ENCODE measurements around the gene RNF220. TPM values are rescaled to one million over a fixed set of nuclear protein-coding genes. Genes with fewer than 3 reads are reported as not detected.

Gene RNF220
- total RNA-seq, 1 donor from 2014 or later: 47.1 TPM

DNA sequence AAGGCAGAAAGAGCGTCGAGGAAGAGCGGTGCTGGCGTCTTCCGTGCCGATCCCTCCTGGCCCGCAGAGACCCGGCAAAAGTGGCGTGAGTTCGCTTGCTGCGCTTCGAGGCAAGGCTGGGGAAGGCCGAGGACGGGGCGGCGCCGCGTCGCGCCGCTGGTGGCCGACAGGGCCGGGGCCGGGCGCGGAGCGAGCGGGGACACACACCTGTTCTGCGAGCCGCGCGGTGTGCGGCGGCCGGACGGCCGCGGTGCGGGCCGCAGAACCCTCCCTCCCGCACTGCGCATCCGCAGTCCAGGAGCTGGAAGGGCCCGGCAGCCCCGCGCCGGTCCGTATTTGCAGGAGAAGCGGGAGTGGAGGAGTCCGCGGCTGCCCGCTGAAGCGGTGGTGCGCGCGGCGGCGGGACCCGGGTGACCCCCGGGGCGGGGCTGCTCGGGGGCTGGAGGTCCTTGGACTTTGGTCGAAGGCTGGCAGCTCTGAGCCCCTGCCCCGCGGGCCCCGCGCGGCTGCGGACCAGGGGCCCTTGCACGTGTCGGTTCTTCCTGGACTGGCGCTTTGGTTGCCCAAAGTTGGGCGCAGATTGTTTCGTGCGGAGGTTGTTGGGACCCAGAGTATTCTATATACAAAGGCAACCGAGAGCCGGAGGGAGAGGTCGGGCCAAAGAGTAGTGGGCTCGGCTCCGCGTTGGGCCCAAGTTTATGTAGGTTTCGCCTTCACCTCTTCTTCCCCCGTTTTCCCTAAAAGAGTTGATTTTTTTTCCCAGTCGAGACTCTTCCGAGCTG lies 2.6 kb downstream of the RNF220 start:
- Mint-ChIP-seq H3K4me3 (ENCODE audit: unreplicated experiment) (peak overlapping the region; percentile 79), H3K27ac (ENCODE audit: unreplicated experiment) (no peak overlapping the region), H3K36me3 (ENCODE audit: low read depth, unreplicated experiment) (peaks cover 6% of the 10 kb centered on the region), H3K27me3 (ENCODE audit: low read depth, unreplicated experiment) (peaks cover 17% of the 10 kb centered on the region), H3K4me1 (ENCODE audit: low read depth, unreplicated experiment) (peaks cover 7% of the 10 kb centered on the region), H3K9me3 (ENCODE audit: unreplicated experiment) (no peaks in the 10 kb centered on the region)
- H3K36me3 ChIP-seq (ENCODE audit: insufficient read depth, low read length): no peaks in the 10 kb centered on the region
- H3K27me3 ChIP-seq (ENCODE audit: insufficient read depth, low read length): peaks cover 70% of the 10 kb centered on the region
- no peak overlapping the region for H3K9ac ChIP-seq (ENCODE audit: low read length)
- H3K4me3 ChIP-seq (ENCODE audit: insufficient read depth, low read depth, low read length): no peak overlapping the region
- peak overlapping the region; percentile 97 for H3K4me2 ChIP-seq (ENCODE audit: low read length)
- peaks cover 15% of the 10 kb centered on the region for H4K20me1 ChIP-seq (ENCODE audit: insufficient read depth, low read length)
- peaks cover 2% of the 10 kb centered on the region for H3K79me2 ChIP-seq (ENCODE audit: insufficient read depth, low read length)
- H2AFZ ChIP-seq (ENCODE audit: low read depth, low read length): no peak overlapping the region
- TF ChIP-seq, protein P1, sequence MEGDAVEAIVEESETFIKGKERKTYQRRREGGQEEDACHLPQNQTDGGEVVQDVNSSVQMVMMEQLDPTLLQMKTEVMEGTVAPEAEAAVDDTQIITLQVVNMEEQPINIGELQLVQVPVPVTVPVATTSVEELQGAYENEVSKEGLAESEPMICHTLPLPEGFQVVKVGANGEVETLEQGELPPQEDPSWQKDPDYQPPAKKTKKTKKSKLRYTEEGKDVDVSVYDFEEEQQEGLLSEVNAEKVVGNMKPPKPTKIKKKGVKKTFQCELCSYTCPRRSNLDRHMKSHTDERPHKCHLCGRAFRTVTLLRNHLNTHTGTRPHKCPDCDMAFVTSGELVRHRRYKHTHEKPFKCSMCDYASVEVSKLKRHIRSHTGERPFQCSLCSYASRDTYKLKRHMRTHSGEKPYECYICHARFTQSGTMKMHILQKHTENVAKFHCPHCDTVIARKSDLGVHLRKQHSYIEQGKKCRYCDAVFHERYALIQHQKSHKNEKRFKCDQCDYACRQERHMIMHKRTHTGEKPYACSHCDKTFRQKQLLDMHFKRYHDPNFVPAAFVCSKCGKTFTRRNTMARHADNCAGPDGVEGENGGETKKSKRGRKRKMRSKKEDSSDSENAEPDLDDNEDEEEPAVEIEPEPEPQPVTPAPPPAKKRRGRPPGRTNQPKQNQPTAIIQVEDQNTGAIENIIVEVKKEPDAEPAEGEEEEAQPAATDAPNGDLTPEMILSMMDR (IDR thresholded peaks at IDR 0.05; ENCODE audit: insufficient read depth, low read depth, low read length): no peak
- peak; percentile 100 for TF ChIP-seq EZH2 (IDR thresholded peaks at IDR 0.05; ENCODE audit: insufficient read depth, low read length)
- H3K4me1 ChIP-seq (ENCODE audit: insufficient read depth, low read length): peaks cover 14% of the 10 kb centered on the region
- no peak for DNase-seq (ENCODE audit: low read depth)
- no peak for FAIRE-seq
- no peak overlapping the region for H3K27ac ChIP-seq (ENCODE audit: low read depth, low read length)
- H3K9me3 ChIP-seq (ENCODE audit: insufficient read depth, low read depth, low read length): no peaks in the 10 kb centered on the region

DNA sequence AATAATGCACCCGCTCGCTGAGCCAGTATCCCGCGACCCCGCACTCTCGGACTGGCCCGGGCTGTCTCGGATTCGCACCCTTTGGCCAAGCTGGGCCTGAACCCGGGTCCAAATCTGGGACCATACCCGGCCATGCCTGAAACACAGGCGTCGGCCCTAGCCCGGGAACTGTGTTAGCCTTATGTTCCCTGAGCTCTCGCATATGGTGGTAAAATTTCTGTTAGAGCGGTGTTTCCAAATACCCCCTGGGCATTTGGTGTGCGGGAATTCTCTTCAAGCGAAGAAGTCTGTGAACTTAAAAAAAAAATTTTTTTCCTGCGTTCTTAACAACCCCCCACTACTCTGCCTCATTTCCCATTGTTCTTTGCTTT lies 3.1 kb downstream of the RNF220 start:
- Mint-ChIP-seq H3K9me3 (ENCODE audit: unreplicated experiment) (no peaks in the 10 kb centered on the region), H3K4me3 (ENCODE audit: unreplicated experiment) (peak overlapping the region; percentile 79), H3K4me1 (ENCODE audit: low read depth, unreplicated experiment) (peaks cover 7% of the 10 kb centered on the region), H3K27me3 (ENCODE audit: low read depth, unreplicated experiment) (peaks cover 17% of the 10 kb centered on the region), H3K36me3 (ENCODE audit: low read depth, unreplicated experiment) (peaks cover 6% of the 10 kb centered on the region), H3K27ac (ENCODE audit: unreplicated experiment) (no peak overlapping the region)
- H3K9me3 ChIP-seq (ENCODE audit: insufficient read depth, low read depth, low read length): no peaks in the 10 kb centered on the region
- no peak overlapping the region for H3K27ac ChIP-seq (ENCODE audit: low read depth, low read length)
- H4K20me1 ChIP-seq (ENCODE audit: insufficient read depth, low read length): peaks cover 15% of the 10 kb centered on the region
- no peak for DNase-seq (ENCODE audit: low read depth)
- H3K9ac ChIP-seq (ENCODE audit: low read length): no peak overlapping the region
- no peak overlapping the region for H3K4me3 ChIP-seq (ENCODE audit: insufficient read depth, low read depth, low read length)
- H3K79me2 ChIP-seq (ENCODE audit: insufficient read depth, low read length): peaks cover 2% of the 10 kb centered on the region
- FAIRE-seq: no peak
- no peak overlapping the region for H2AFZ ChIP-seq (ENCODE audit: low read depth, low read length)
- H3K36me3 ChIP-seq (ENCODE audit: insufficient read depth, low read length): no peaks in the 10 kb centered on the region
- H3K27me3 ChIP-seq (ENCODE audit: insufficient read depth, low read length): peaks cover 76% of the 10 kb centered on the region
- H3K4me1 ChIP-seq (ENCODE audit: insufficient read depth, low read length): peaks cover 14% of the 10 kb centered on the region
- peak overlapping the region; percentile 97 for H3K4me2 ChIP-seq (ENCODE audit: low read length)
- TF ChIP-seq, protein P1 (IDR thresholded peaks at IDR 0.05; ENCODE audit: insufficient read depth, low read depth, low read length): no peak
- TF ChIP-seq EZH2 (IDR thresholded peaks at IDR 0.05; ENCODE audit: insufficient read depth, low read length): peak; percentile 24

All from astrocyte (in vitro differentiated cells and primary cell).